Measurements from ENCODE around the gene UQCRFS1.

DNA sequence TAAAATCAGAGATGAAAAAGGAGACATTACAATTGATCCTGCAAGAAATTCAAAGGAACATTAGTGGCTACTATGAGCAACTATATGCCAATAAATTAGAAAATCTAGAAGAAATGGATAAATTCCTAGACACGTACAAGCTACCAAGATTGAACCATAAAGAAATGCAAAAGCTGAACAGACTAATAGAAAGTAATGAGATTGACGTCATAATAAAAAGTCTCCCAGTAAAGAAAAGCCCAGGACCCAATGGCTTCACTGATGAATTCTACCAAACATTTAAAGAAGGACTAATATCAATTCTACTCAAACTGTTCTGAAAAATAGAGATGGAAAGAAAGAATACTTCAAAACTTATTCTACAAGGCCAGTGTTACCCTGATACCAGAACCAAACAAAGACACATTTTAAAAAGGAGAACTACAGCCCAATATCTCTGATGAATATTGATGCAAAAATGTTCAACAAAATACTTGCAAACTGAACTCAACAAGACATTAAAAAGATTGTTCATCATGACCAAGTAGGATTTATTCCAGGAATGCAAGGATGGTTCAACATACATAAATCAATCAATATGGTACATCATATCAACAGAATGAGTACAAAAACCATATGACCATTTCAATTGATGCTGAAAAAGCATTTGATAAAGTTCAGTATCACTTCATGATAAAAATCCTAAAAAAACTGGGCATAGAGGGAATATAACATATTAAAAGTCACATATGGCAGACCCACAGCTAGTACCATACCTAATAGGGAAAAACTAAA, 35.8 kb downstream of the UQCRFS1 start:
- TF ChIP-seq, protein P1, sequence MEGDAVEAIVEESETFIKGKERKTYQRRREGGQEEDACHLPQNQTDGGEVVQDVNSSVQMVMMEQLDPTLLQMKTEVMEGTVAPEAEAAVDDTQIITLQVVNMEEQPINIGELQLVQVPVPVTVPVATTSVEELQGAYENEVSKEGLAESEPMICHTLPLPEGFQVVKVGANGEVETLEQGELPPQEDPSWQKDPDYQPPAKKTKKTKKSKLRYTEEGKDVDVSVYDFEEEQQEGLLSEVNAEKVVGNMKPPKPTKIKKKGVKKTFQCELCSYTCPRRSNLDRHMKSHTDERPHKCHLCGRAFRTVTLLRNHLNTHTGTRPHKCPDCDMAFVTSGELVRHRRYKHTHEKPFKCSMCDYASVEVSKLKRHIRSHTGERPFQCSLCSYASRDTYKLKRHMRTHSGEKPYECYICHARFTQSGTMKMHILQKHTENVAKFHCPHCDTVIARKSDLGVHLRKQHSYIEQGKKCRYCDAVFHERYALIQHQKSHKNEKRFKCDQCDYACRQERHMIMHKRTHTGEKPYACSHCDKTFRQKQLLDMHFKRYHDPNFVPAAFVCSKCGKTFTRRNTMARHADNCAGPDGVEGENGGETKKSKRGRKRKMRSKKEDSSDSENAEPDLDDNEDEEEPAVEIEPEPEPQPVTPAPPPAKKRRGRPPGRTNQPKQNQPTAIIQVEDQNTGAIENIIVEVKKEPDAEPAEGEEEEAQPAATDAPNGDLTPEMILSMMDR (IDR thresholded peaks at IDR 0.05), result no peak
- no peak for TF ChIP-seq EZH2 (IDR thresholded peaks at IDR 0.05)
